ENCODE measurements around the gene SMARCC2.
A peak's percentile ranks its signal among the peaks of the same experiment; 100 is the strongest.

Gene SMARCC2

GRCh38 chr12:56193025-56193578, 3.8 kb upstream of the SMARCC2 start:
- no peak for ATAC-seq
- peaks cover 26% of the 10 kb centered on the region for H3K4me1 Mint-ChIP-seq

GRCh38 chr12:56192582-56192981, 3.3 kb upstream of the SMARCC2 start:
- no peak overlapping the region for H3K27ac Mint-ChIP-seq
- ATAC-seq (no peak), DNase-seq (no peak)
- H3K9me3 Mint-ChIP-seq: peaks cover 0 to 5% of the 10 kb centered on the region in 2 donors
- peaks cover 31% of the 10 kb centered on the region for H3K4me1 Mint-ChIP-seq
- H3K27me3 Mint-ChIP-seq: no peaks in the 10 kb centered on the region
- no peak overlapping the region for H3K4me3 Mint-ChIP-seq

More at GRCh38 chr12:56193025-56193578, 3.8 kb upstream of the SMARCC2 start:
- Mint-ChIP-seq H3K4me3 (peak overlapping the region in 1 of 2 donors; percentile 42), H3K27ac (peak overlapping the region; percentile 50 to 90), H3K27me3 (no peaks in the 10 kb centered on the region), H3K9me3 (peaks cover 0 to 5% of the 10 kb centered on the region in 2 donors)
- peak; percentile 67 to 76 for DNase-seq

DNA sequence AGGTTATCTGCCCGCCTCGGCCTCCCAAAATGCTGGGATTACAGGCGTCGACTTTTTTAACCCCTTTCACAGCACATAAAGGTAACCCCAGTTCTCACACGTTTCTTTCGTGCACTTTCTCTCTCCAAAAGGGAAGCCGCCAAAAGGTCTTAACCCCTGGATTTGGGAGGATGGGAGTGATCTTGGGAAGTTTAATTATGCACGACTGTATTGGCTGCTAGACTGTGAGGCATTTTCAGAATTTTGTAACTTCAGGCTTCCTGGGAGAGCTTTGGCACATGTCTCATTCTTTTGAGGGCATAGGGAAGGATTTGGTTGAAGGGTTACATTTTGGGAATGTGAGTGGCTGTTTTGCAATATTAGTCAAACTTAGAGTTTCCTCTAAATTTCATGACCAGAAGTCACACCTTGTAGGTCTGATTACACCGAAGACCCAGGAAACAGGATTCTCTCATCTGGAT, 1.4 kb upstream of the SMARCC2 start:
- H3K27ac Mint-ChIP-seq: peak overlapping the region; percentile 97 to 100
- ATAC-seq (no peak), DNase-seq (no peak)
- no peaks in the 10 kb centered on the region for H3K27me3 Mint-ChIP-seq
- H3K4me3 Mint-ChIP-seq: peak overlapping the region; percentile 95 to 96
- H3K4me1 Mint-ChIP-seq: peaks cover 49% of the 10 kb centered on the region
- peaks cover 0 to 5% of the 10 kb centered on the region in 2 donors for H3K9me3 Mint-ChIP-seq

- no peaks in the 10 kb centered on the region for H3K27me3 Mint-ChIP-seq
- DNase-seq: peak; percentile 93
- peaks cover 0 to 5% of the 10 kb centered on the region in 2 donors for H3K9me3 Mint-ChIP-seq
- peak overlapping the region; percentile 95 to 96 for H3K4me3 Mint-ChIP-seq
- ATAC-seq: peak; percentile 64
- H3K27ac Mint-ChIP-seq: peak overlapping the region; percentile 97 to 100
- H3K4me1 Mint-ChIP-seq: peaks cover 51% of the 10 kb centered on the region
Measured at GRCh38 chr12:56189918-56190694, 823 bp upstream of the SMARCC2 start.

- DNase-seq (peak in 1 of 2 donors; percentile 32), ATAC-seq (peak; percentile 10)
- peak overlapping the region; percentile 91 to 95 for H3K27ac Mint-ChIP-seq
Measured at GRCh38 chr12:56188778-56189098, 545 bp downstream of the SMARCC2 start.

GRCh38 chr12:56188131-56188777, 1.0 kb downstream of the SMARCC2 start:
- Mint-ChIP-seq H3K4me1 (peaks cover 48% of the 10 kb centered on the region), H3K4me3 (peak overlapping the region; percentile 96 to 97), H3K27me3 (no peaks in the 10 kb centered on the region), H3K27ac (peak overlapping the region; percentile 91 to 95), H3K9me3 (peaks cover 0 to 3% of the 10 kb centered on the region in 2 donors)
- no peak for ATAC-seq
- DNase-seq: no peak

More at GRCh38 chr12:56188778-56189098, 545 bp downstream of the SMARCC2 start:
- H3K9me3 Mint-ChIP-seq: peaks cover 0 to 5% of the 10 kb centered on the region in 2 donors
- no peaks in the 10 kb centered on the region for H3K27me3 Mint-ChIP-seq
- H3K4me1 Mint-ChIP-seq: peaks cover 51% of the 10 kb centered on the region
- H3K4me3 Mint-ChIP-seq: peak overlapping the region; percentile 96 to 97

DNA sequence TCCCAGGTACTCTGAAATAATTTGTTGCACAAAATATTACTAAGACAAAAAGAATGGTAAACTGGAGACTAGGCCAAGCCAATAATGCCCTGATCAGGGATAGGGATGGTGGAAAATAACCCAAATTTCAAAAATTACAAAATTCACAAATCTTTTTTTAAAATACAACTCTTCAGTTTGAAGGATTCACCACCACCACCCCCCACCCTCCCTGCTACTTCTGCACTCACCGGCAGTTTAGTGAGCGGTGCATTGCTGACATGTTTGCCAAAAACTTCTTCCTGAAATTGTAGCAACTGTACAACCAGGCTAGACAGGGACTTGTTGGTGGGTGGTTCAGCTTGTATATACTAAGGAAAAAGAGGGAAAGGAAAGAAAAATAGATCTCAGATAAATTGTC, 2.3 kb downstream of the SMARCC2 start:
- H3K27me3 Mint-ChIP-seq: no peaks in the 10 kb centered on the region
- H3K4me1 Mint-ChIP-seq: peaks cover 40% of the 10 kb centered on the region
- H3K27ac Mint-ChIP-seq: peak overlapping the region in 1 of 2 donors; percentile 74
- ATAC-seq: no peak
- H3K9me3 Mint-ChIP-seq: no peaks in the 10 kb centered on the region
- peak overlapping the region; percentile 96 to 97 for H3K4me3 Mint-ChIP-seq
- no peak for DNase-seq

GRCh38 chr12:56178347-56178746, 10.9 kb downstream of the SMARCC2 start:
- peak overlapping the region in 1 of 2 donors; percentile 54 for H3K27ac Mint-ChIP-seq
- DNase-seq: no peak
- ATAC-seq: no peak
- H3K4me1 Mint-ChIP-seq: no peaks in the 10 kb centered on the region
- no peak overlapping the region for H3K4me3 Mint-ChIP-seq
- no peaks in the 10 kb centered on the region for H3K9me3 Mint-ChIP-seq
- no peaks in the 10 kb centered on the region for H3K27me3 Mint-ChIP-seq

DNA sequence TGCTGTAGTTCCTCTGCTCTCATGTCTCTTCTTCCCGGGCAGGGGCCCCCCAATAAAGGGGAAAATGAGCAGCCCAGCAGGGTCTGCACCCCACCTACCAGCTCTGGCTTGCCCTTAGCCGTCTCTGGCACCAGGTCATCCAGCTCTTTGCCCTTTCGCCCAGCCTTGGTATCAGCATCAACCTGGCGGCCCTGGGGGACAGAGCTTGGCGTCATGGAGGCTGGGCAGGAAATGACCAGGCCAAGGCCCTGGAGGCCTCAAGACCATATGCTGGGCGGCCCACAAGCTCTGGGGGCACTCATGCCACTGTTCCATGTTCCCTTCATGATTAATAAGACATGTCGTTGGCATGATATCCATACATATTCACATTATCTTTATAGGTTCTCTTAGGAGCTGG, 16.4 kb downstream of the SMARCC2 start:
- no peak overlapping the region for H3K4me3 Mint-ChIP-seq
- H3K9me3 Mint-ChIP-seq: no peaks in the 10 kb centered on the region
- DNase-seq (no peak), ATAC-seq (no peak)
- no peaks in the 10 kb centered on the region for H3K4me1 Mint-ChIP-seq
- no peaks in the 10 kb centered on the region for H3K27me3 Mint-ChIP-seq
- H3K27ac Mint-ChIP-seq: no peak overlapping the region

DNA sequence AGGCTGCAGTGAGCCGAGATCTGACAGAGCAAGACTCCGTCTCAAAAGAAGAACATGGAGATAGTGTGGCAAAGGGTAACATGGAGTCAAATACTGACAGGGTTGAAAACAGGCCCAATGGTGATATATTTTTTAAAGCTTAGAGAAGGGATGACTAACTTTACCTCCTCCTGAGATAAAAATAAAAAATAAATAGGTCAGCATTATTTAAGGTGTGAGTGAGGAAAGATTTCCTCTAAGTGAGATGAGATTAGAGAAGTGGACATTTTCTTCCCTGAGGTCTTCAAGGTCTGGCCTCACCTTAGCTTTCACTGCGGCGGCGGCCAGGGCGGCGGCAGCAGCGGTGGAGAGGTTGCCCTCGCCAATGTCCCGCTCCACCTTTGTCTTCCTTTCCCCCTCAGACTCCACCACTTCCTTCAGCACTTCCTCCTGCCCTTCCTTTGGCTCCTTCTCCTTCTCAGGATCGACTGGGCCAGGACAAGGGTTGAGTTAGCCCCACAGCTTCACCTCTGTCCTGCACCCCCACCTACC, 20.0 kb downstream of the SMARCC2 start:
- no peak for DNase-seq
- H3K9me3 Mint-ChIP-seq: no peaks in the 10 kb centered on the region
- H3K27me3 Mint-ChIP-seq: no peaks in the 10 kb centered on the region
- H3K4me3 Mint-ChIP-seq: no peak overlapping the region
- peak overlapping the region in 1 of 2 donors; percentile 75 for H3K27ac Mint-ChIP-seq
- no peak for ATAC-seq
- H3K4me1 Mint-ChIP-seq: no peaks in the 10 kb centered on the region

DNA sequence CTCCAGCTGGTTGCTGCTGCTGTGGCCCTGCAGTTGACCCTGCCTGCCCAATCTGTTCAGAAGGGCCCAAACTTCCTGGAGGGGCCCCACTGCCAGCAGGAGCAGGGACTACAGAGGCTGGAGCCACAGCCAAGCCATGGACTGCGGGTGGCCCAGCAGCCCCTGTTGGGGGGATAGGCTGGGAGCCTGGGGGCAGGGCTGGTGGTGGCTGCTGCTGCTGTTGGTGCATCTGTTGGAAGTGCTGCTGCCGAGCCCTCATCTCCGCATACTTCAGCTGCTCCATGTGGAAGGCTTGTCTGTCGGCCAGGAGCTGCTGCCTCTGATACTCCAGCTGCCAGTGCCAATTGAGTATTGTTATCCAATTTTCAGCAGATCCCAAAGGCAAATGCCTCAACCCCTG, 23.9 kb downstream of the SMARCC2 start:
- ATAC-seq (no peak), DNase-seq (no peak)
- H3K27ac Mint-ChIP-seq: no peak overlapping the region
- H3K9me3 Mint-ChIP-seq: no peaks in the 10 kb centered on the region
- H3K27me3 Mint-ChIP-seq: no peaks in the 10 kb centered on the region
- H3K4me3 Mint-ChIP-seq: no peak overlapping the region
- peaks cover 26% of the 10 kb centered on the region for H3K4me1 Mint-ChIP-seq

DNA sequence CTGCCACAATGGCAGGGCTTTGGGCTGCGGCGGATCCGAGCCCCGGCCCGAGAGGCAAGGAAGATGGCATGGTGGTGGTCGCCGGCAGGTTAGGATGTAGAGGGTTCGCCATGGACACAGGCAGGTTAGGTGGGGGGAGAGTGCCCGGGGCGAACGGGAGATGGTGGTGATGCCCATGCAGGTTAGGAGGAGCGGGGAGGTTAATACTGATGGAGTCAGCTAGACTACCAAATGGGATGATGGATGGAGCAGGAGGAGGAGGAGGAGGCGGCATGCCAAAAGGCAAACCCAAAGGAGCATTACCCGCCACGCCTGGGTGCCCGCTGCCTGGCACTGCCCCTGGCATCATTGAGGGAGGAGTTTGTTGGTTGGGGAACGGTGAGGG, 24.9 kb downstream of the SMARCC2 start:
- Mint-ChIP-seq H3K9me3 (no peaks in the 10 kb centered on the region), H3K27ac (peak overlapping the region in 1 of 2 donors; percentile 36), H3K4me3 (no peak overlapping the region), H3K27me3 (no peaks in the 10 kb centered on the region), H3K4me1 (peaks cover 36% of the 10 kb centered on the region)
- no peak for ATAC-seq
- no peak for DNase-seq

- no peak overlapping the region for H3K27ac Mint-ChIP-seq
- no peaks in the 10 kb centered on the region for H3K27me3 Mint-ChIP-seq
- no peak for DNase-seq
- peaks cover 41% of the 10 kb centered on the region for H3K4me1 Mint-ChIP-seq
- H3K9me3 Mint-ChIP-seq: no peaks in the 10 kb centered on the region
- no peak for ATAC-seq
- H3K4me3 Mint-ChIP-seq: no peak overlapping the region
Measured at GRCh38 chr12:56163533-56164344, 25.5 kb downstream of the SMARCC2 start.

DNA sequence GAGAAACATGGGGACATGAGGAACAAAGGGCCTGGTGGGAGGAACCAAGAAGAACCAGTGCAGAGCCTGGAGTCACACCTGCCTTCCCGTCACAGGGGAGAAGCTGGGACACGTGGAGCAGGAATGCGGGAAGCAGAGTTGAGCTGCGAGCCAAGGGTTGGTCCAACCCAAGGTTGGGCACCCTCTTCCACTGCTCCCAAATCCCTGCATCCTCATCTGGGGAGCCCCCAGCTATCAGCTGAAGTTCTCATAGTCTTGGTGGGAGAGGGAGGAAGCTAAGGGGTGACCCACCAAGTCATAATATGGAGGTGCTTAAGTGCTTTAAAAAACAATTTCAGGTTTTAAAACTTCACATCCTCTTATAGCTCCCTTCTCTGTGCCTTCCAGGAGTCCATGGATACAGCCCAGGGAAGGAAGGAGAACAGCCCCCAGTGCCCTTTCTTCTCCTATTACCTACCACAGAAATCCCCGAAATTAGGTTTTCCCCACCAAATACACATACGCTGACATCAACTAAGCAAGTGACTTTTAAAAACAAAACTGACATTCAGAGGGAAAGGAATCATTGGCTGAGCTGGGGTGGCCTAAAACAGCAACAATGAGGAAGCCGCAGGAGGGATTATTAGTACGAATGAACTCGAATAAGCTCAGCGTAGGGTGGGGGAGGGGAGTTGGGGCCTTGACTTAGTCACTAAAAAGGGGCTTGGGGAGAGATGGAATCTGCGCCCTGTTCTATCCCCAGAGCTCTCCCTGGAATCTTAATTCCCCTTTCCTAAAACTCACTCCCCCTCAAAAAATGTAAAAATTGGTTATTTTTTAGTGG, 26.6 kb downstream of the SMARCC2 start:
- no peak for ATAC-seq
- no peak for DNase-seq
- Mint-ChIP-seq H3K4me1 (peaks cover 41% of the 10 kb centered on the region), H3K27ac (no peak overlapping the region), H3K27me3 (no peaks in the 10 kb centered on the region), H3K4me3 (no peak overlapping the region), H3K9me3 (no peaks in the 10 kb centered on the region)

Data from stimulated activated naive CD8-positive, alpha-beta T cell treated with anti-CD3 and anti-CD28 coated beads, Interleukin-15, amount 100 ng/mL, for 72 hours (primary cell).